ENCODE results near the gene SLCO6A1.

The SLCO6A1 gene

GRCh38 chr5:102324714-102325113, 174.1 kb downstream of the SLCO6A1 start:
- no peak overlapping the region for H3K27ac ChIP-seq (ENCODE audit: low read depth, low read length)
- no peak overlapping the region for H3K4me3 ChIP-seq (ENCODE audit: low read depth in 1 of 2, low read length in 2 of 2)
- H3K9ac ChIP-seq (ENCODE audit: low read length), result no peak overlapping the region
- H3K4me1 ChIP-seq (ENCODE audit: insufficient read depth, low read length), result no peaks in the 10 kb centered on the region
- no peaks in the 10 kb centered on the region for H3K27me3 ChIP-seq (ENCODE audit: control insufficient read depth in 1 of 2, insufficient read depth in 2 of 2, low read length in 2 of 2)
- no peaks in the 10 kb centered on the region for H3K36me3 ChIP-seq (ENCODE audit: insufficient read depth, low read length)
- H3K9me3 ChIP-seq (ENCODE audit: low read length), result no peaks in the 10 kb centered on the region

Measured in muscle layer of colon (tissue), 2 donors.